GM21717 (cell line): Measurements from ENCODE around the gene C17orf100.
"Not testable (repeated sequence)": the region's sequence is repeated elsewhere in the genome, so short reads cannot be mapped to it uniquely, and the experiment has no call there.

Experiments used
- ATAC-seq: cut with Tn5 transposase; IDR thresholded peaks from one replicate; pipeline ENCODE4 v1.9.1; 2021; ENCODE audit warnings: mild to moderate bottlenecking, moderate library complexity; ENCODE audit not compliant: unreplicated experiment

C17orf100 gene

GRCh38 chr17:6688944-6689343, 37.4 kb downstream of the C17orf100 start:
- no peak for ATAC-seq

DNA sequence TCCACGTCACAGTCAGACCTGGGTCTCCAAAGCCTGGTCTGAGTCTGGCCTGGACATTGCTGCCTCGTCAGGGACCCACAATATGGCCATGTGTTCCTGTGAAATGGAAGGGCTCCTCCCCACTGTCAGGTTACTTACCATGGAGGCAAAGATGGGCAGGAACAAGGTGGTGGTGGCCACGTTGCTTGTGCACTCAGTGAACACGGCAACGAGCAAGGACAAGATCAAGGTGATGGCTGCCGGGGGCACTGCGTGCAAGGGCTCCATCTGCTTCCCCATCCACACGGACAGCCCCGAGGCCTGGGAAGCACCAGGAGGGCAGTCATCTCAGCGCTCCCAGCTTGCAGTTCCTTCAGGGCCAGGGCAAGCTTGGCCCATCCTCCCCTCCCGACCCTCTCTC, 39.1 kb downstream of the C17orf100 start:
- no peak for ATAC-seq

DNA sequence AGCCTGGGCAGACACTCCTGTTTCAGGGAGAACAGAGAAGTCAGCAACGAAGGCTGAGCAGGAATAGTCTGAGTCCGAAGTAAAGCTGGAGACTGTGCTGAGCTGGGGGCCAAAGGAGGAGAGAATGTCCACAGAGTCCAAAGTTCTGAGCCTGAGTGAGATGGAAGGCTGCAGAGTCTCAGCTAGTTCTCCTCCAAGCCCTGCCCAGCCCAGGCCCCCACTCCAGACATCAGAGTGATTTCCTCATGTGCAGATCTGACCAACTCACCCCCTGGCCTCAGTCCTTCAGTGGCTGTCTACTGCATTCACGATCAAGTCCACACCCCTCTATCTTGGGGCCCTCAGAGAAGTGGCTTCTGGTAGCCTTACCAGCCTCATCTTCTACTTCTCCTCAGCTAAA, 40.0 kb downstream of the C17orf100 start:
- ATAC-seq: no peak

DNA sequence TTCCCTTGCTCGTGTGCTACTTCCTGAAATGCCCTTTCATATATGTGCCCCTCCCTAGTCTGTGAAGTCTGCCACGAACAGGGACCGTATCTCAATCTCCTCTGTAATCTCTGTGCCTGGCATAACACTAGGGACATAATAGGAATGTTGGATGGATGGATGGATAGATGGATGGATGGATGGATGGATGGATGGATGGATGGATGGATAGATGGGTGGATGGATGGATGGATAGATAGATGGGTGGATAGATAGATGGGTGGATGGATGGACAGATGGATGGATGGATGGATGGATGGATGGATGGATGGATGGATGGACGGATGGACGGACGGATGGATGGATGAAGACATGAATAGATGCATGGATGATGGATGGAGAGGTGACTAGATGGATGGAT, 40.4 kb downstream of the C17orf100 start:
- not testable (repeated sequence) for ATAC-seq

DNA sequence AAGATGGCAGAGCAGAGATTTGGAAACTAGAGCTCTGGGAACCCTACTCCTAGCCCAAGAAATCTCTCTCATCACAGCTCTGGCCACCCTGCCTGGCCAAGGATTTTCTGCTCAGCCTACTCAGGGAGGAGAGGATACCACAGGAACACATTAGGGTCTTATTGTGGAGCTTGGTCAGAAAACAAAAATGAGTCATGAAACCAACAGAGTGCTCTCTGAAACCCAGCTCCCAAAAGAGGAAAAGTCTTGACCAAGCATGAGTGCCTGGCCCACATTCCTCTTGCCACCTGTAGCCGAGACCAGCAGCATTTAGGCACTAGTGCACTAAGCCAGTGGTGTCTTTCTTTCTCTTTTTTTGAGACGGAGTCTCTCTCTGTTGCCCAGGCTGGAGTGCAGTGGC, 43.5 kb downstream of the C17orf100 start:
- no peak for ATAC-seq

- ATAC-seq: no peak
Measured at GRCh38 chr17:6695565-6695964, 44.0 kb downstream of the C17orf100 start.

DNA sequence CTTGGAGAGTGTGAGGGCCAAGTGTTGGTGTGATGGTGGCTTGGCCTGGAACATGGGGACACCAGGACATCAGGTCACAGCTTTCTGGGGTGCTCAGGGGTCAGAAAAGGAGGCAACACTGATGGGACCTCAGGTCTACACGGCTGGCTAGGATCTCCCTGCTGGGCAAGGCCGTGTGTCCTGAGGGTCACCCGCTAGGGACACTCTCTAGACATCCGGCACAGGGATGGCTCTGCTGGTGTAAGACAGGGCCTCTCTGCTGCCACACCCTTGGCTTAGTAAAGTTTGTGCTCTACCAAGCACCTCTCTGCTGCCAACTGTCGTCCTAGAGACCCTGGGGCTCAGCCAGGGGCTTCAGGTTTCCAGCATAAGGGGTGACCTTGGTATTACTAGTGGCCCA, 45.3 kb downstream of the C17orf100 start:
- ATAC-seq: no peak

DNA sequence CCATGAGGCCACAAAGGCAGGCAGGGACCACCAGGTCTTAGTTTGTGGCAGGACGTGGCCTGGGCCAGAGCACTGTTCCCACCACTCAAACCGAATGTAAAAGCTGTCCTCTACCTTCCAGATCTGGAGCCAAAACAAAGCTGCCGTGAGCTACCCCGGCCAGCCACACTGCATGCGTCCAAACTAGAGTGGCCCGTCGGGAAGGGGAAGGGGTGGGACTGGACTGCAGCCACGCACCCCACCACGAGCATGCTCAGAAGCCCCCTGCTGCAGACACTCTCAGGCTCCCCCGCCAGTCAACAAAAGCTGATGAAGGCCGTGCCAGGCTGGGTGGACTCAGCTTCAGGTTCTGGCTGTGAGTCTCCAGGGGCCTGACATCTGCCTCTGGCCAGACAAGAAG, 46.4 kb downstream of the C17orf100 start:
- ATAC-seq: no peak

DNA sequence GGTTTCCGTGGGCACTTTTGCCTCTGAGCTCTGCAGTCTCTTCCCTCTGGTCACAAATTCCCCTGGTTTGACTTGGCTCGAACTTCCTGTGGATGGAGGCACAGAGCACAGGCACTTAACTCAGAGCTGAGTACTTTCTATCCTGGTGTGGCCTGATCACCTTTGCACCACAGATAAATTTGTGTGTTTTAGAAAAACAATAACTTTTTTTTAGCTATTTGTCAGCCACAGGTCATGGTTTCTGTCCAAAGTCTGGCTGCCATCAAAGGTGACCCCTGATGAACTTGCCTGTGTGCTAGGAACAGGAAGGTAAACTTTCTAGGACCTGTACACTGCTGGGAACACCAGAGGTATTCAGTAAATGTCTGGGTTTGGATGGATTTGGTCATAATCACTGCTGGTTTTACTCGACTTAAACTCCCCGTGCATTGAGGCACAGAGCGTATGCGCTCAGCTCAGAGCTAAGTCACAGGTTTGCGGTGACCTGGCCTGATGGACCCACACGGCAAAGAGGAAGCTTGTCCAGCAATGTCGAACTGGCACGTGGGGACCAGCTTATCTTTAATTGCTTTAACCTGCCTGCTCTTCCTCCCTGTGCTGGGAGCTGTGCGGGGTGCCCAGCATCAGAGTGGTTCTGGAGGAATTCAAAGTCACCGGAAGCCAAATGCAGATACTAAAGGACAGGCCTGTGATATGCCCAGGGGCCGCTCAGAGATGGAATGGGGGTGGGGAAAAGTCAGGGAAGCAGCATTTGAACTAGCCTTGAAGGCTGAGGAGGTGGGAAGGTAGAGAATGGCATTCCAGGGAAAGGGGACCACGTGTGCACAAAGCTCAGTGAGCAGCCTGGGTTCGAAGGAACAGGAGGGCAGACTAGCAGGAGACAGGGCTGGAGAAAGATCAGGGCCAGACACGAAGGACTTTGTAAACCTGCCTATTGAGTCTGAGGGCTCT, 48.7 kb downstream of the C17orf100 start:
- ATAC-seq: no peak

DNA sequence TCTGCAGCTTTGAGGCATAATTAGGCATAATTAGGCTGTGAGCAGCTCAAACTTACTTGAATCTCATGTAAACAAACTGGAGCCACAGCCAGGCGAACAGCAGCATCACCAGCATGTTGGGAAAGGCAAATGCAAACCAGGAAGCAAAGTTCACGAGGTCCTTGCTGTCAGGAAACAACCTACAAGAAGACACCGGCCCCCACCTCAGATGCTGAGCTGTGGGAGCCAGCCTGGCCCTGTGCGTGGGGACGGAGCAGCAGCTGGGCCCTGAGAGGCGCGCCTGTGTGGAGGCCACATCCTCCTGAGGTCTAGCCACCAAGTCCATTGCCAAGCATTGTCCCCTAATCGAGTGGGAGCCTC, 49.4 kb downstream of the C17orf100 start:
- no peak for ATAC-seq

- no peak for ATAC-seq
Measured at GRCh38 chr17:6701719-6702118, 50.2 kb downstream of the C17orf100 start.

- no peak for ATAC-seq
Measured at GRCh38 chr17:6702567-6703215, 51.1 kb downstream of the C17orf100 start.
